Neuronal stem cell (in vitro differentiated cells): ENCODE results near the gene DLD.

Source experiments
- DNase-seq: peaks from one replicate; pipeline ENCODE4 v3.0.0-alpha.2; 2013; ENCODE audit warnings: low spot score
- H2AFZ ChIP-seq: one replicate; pipeline ENCODE4 v1.6.1; 2013; ENCODE audit warnings: mild to moderate bottlenecking, low read length, inconsistent platforms
- H2AK5ac ChIP-seq: 2 replicates; pipeline ENCODE4 v1.6.1; 2013; ENCODE audit warnings: low read depth, mild to moderate bottlenecking, inconsistent platforms, low read length, moderate library complexity, mixed read lengths
- H2BK120ac ChIP-seq: 2 replicates; pipeline ENCODE4 v1.6.1; 2013; ENCODE audit warnings: low read depth, mild to moderate bottlenecking, inconsistent platforms, low read length, moderate library complexity, mixed read lengths
- H2BK12ac ChIP-seq: one replicate; pipeline ENCODE4 v1.6.1; 2013; ENCODE audit warnings: low read length, inconsistent platforms
- H2BK15ac ChIP-seq: 2 replicates; pipeline ENCODE4 v1.6.1; 2013; ENCODE audit warnings: mild to moderate bottlenecking, low read length, inconsistent platforms, mixed read lengths
- H2BK5ac ChIP-seq: one replicate; pipeline ENCODE4 v1.6.1; 2013; ENCODE audit warnings: inconsistent platforms, mild to moderate bottlenecking, low read length, moderate library complexity
- H3K14ac ChIP-seq: one replicate; pipeline ENCODE4 v1.6.1; 2013; ENCODE audit warnings: low read length, inconsistent platforms
- H3K18ac ChIP-seq: 2 replicates; pipeline ENCODE4 v1.6.1; 2013; ENCODE audit warnings: low read length, inconsistent platforms
- H3K23ac ChIP-seq: 2 replicates; pipeline ENCODE4 v1.6.1; 2013; ENCODE audit warnings: low read depth, mild to moderate bottlenecking, mixed read lengths, low read length, inconsistent platforms; ENCODE audit not compliant: poor library complexity
- H3K27ac ChIP-seq: replicated peaks from 3 replicates; pipeline ENCODE4 v1.5.1; 2013; ENCODE audit warnings: low read length, inconsistent platforms
- H3K27me3 ChIP-seq, 3 experiments: 2 replicates each; pipeline ENCODE4 v1.6.1; 2013; ENCODE audit warnings: low read length in 3 of 3, mild to moderate bottlenecking in 2 of 3, inconsistent platforms in 1 of 3, low read depth in 1 of 3, mixed read lengths in 1 of 3, moderate library complexity in 1 of 3; ENCODE audit not compliant: control insufficient read depth in 3 of 3, insufficient read depth in 3 of 3
- H3K36me3 ChIP-seq, 2 donors: replicated peaks in 1 of 2; 2 replicates each; pipeline ENCODE4 v1.6.1; 2013; ENCODE audit warnings: low read length in 2 of 2; ENCODE audit not compliant: control insufficient read depth in 2 of 2, insufficient read depth in 2 of 2
- H3K4ac ChIP-seq: 2 replicates; pipeline ENCODE4 v1.6.1; 2013; ENCODE audit warnings: inconsistent platforms, mild to moderate bottlenecking, low read length, moderate library complexity
- H3K4me1 ChIP-seq, 2 donors: 1 replicate in 1 of 2; 2 replicates in 1 of 2; pipeline ENCODE4 v1.6.1; 2013; ENCODE audit warnings: low read length in 2 of 2, low read depth in 1 of 2; ENCODE audit not compliant: control insufficient read depth in 2 of 2, insufficient read depth in 1 of 2
- H3K4me2 ChIP-seq: one replicate; pipeline ENCODE4 v1.6.1; 2013; ENCODE audit warnings: mild to moderate bottlenecking, low read length, inconsistent platforms; ENCODE audit not compliant: insufficient read depth, poor library complexity, severe bottlenecking
- H3K4me3 ChIP-seq, 2 donors: 2 replicates each; pipeline ENCODE4 v1.5.1; 2013; ENCODE audit warnings: low read length in 2 of 2, mild to moderate bottlenecking in 2 of 2, inconsistent platforms in 1 of 2, moderate library complexity in 1 of 2
- H3K79me1 ChIP-seq: one replicate; pipeline ENCODE4 v1.6.1; 2013; ENCODE audit warnings: low read depth, mild to moderate bottlenecking, inconsistent platforms, low read length, moderate library complexity
- H3K9ac ChIP-seq: one replicate; pipeline ENCODE4 v1.6.1; 2013; ENCODE audit warnings: mild to moderate bottlenecking, low read depth, low read length, inconsistent platforms; ENCODE audit not compliant: poor library complexity
- H3K9me3 ChIP-seq, 2 donors: replicated peaks in 1 of 2; 2 replicates each; pipeline versions ENCODE3 to v1.6.1; 2013; ENCODE audit warnings: low read length in 2 of 2, mild to moderate bottlenecking in 2 of 2, inconsistent platforms in 1 of 2, low read depth in 1 of 2, mixed read lengths in 1 of 2, moderate library complexity in 1 of 2; ENCODE audit not compliant: control insufficient read depth in 2 of 2, insufficient read depth in 1 of 2
- H4K8ac ChIP-seq: one replicate; pipeline ENCODE4 v1.6.1; 2013; ENCODE audit warnings: low read depth, mild to moderate bottlenecking, inconsistent platforms, low read length, moderate library complexity
- H4K91ac ChIP-seq: one replicate; pipeline ENCODE4 v1.6.1; 2013; ENCODE audit warnings: low read length, low read depth, mild to moderate bottlenecking, inconsistent platforms; ENCODE audit not compliant: poor library complexity
- WGBS, 2 donors: extraction: QIAGEN DNeasy Blood & Tissue Kit; methylation state at CpG; one replicate each; pipeline ENCODE4 v1.1.7; 2013; ENCODE audit warnings: missing lambda C conversion rate in 2 of 2, mixed read lengths in 1 of 2; ENCODE audit not compliant: insufficient read length in 2 of 2, insufficient replicate concordance in 1 of 2; ENCODE audit errors: extremely low coverage in 2 of 2; 5-methylcytosine and 5-hydroxymethylcytosine counted together

DLD gene

GRCh38 chr7:107931740-107932515, 40.9 kb downstream of the DLD start:
- peaks cover 10 to 92% of the 10 kb centered on the region in 2 donors for H3K36me3 ChIP-seq
- H2BK15ac ChIP-seq, result no peak overlapping the region
- H3K9me3 ChIP-seq, result no peaks in the 10 kb centered on the region
- no peak overlapping the region for H2BK120ac ChIP-seq
- H2BK12ac ChIP-seq, result no peak overlapping the region
- no peak overlapping the region for H2AK5ac ChIP-seq
- no peaks in the 10 kb centered on the region for H3K27me3 ChIP-seq
- peak overlapping the region; percentile 52 for H4K8ac ChIP-seq
- H3K4me3 ChIP-seq, result no peak overlapping the region
- no peak overlapping the region for H3K14ac ChIP-seq
- H3K9ac ChIP-seq, result no peak overlapping the region
- no peak overlapping the region for H3K4ac ChIP-seq
- no peak overlapping the region for H3K23ac ChIP-seq
- DNase-seq, result no peak
- no peaks in the 10 kb centered on the region for H3K79me1 ChIP-seq
- peaks cover 11 to 16% of the 10 kb centered on the region in 2 donors for H3K4me1 ChIP-seq
- WGBS, 2 donors, result no CpG with 5 or more reads among the region's 5 CpGs
- no peak overlapping the region for H2BK5ac ChIP-seq
- peak overlapping the region; percentile 40 for H3K27ac ChIP-seq
- H3K4me2 ChIP-seq, result peak overlapping the region; percentile 23
- H4K91ac ChIP-seq, result no peak overlapping the region
- no peak overlapping the region for H2AFZ ChIP-seq
- H3K18ac ChIP-seq, result peak overlapping the region; percentile 42

GRCh38 chr7:107932805-107933204, 41.8 kb downstream of the DLD start:
- Histone ChIP-seq H3K36me3 (peaks cover 10 to 83% of the 10 kb centered on the region in 2 donors), H4K8ac (no peak overlapping the region), H2BK15ac (no peak overlapping the region), H4K91ac (no peak overlapping the region), H3K4me2 (no peak overlapping the region), H3K27me3 (no peaks in the 10 kb centered on the region), H3K9ac (no peak overlapping the region), H2BK12ac (no peak overlapping the region), H3K27ac (peak overlapping the region; percentile 40), H3K4me3 (no peak overlapping the region), H3K9me3 (no peaks in the 10 kb centered on the region), H3K23ac (no peak overlapping the region), H3K79me1 (no peaks in the 10 kb centered on the region), H3K18ac (no peak overlapping the region), H3K14ac (no peak overlapping the region), H2BK5ac (no peak overlapping the region), H2BK120ac (no peak overlapping the region), H3K4me1 (peaks cover 13 to 16% of the 10 kb centered on the region in 2 donors), H2AK5ac (no peak overlapping the region), H3K4ac (no peak overlapping the region), H2AFZ (no peak overlapping the region)
- DNase-seq, result no peak
- WGBS, 2 donors, result no CpG with 5 or more reads among the region's 2 CpGs

GRCh38 chr7:107933386-107934013, 42.5 kb downstream of the DLD start:
- Histone ChIP-seq H2BK12ac (no peak overlapping the region), H3K79me1 (no peaks in the 10 kb centered on the region), H4K91ac (no peak overlapping the region), H2AFZ (no peak overlapping the region), H4K8ac (no peak overlapping the region), H3K4me3 (no peak overlapping the region), H3K23ac (no peak overlapping the region), H3K18ac (no peak overlapping the region), H2AK5ac (no peak overlapping the region), H3K27ac (no peak overlapping the region), H2BK120ac (no peak overlapping the region), H3K4me2 (no peak overlapping the region), H2BK15ac (no peak overlapping the region), H2BK5ac (no peak overlapping the region), H3K27me3 (no peaks in the 10 kb centered on the region), H3K36me3 (peaks cover 9 to 77% of the 10 kb centered on the region in 2 donors), H3K4me1 (peaks cover 14 to 16% of the 10 kb centered on the region in 2 donors), H3K9ac (no peak overlapping the region), H3K4ac (no peak overlapping the region), H3K14ac (no peak overlapping the region), H3K9me3 (no peaks in the 10 kb centered on the region)
- no peak for DNase-seq
- no CpG with 5 or more reads among the region's 6 CpGs for WGBS, 2 donors

GRCh38 chr7:107934991-107935770, 44.2 kb downstream of the DLD start:
- no peak overlapping the region for H2AK5ac ChIP-seq
- no peak overlapping the region for H2BK15ac ChIP-seq
- no peak overlapping the region for H3K9ac ChIP-seq
- no peak overlapping the region for H3K4ac ChIP-seq
- no peaks in the 10 kb centered on the region for H3K27me3 ChIP-seq
- no peak overlapping the region for H3K23ac ChIP-seq
- no peak overlapping the region for H3K14ac ChIP-seq
- H3K36me3 ChIP-seq, result peaks cover 9 to 73% of the 10 kb centered on the region in 2 donors
- H3K4me3 ChIP-seq, result no peak overlapping the region
- no peak overlapping the region for H2BK12ac ChIP-seq
- no peak overlapping the region for H2BK5ac ChIP-seq
- no peaks in the 10 kb centered on the region for H3K9me3 ChIP-seq
- WGBS, 2 donors, result no CpG with 5 or more reads among the region's 8 CpGs
- H3K4me1 ChIP-seq, result peaks cover 16 to 20% of the 10 kb centered on the region in 2 donors
- no peak for DNase-seq
- H3K18ac ChIP-seq, result peak overlapping the region; percentile 29
- H2BK120ac ChIP-seq, result no peak overlapping the region
- no peak overlapping the region for H4K91ac ChIP-seq
- no peak overlapping the region for H3K27ac ChIP-seq
- H2AFZ ChIP-seq, result no peak overlapping the region
- H4K8ac ChIP-seq, result no peak overlapping the region
- no peak overlapping the region for H3K4me2 ChIP-seq
- H3K79me1 ChIP-seq, result peaks cover 2% of the 10 kb centered on the region
